ENCODE measurements around the gene CHD3.
A peak's percentile ranks its signal among the peaks of the same experiment; 100 is the strongest.

The CHD3 gene

GRCh38 chr17:7875804-7876370, 12.7 kb upstream of the CHD3 start:
- no peak for DNase-seq

GRCh38 chr17:7878234-7878633, 10.4 kb upstream of the CHD3 start:
- DNase-seq: no peak

- no peak for DNase-seq
These were observed 8.3 kb upstream of the CHD3 start for GRCh38 chr17:7880076-7880868.

- peak; percentile 94 for DNase-seq
These were observed 7.1 kb upstream of the CHD3 start for GRCh38 chr17:7881276-7882054.

- no peak for DNase-seq
These were observed 6.5 kb upstream of the CHD3 start for GRCh38 chr17:7882068-7882467.

GRCh38 chr17:7882629-7883028, 6.0 kb upstream of the CHD3 start:
- DNase-seq: peak; percentile 44

GRCh38 chr17:7883781-7884386, 4.7 kb upstream of the CHD3 start:
- peak; percentile 45 for DNase-seq

- no peak for DNase-seq
These were observed 3.8 kb upstream of the CHD3 start for GRCh38 chr17:7884581-7885366.

GRCh38 chr17:7885367-7886226, 3.0 kb upstream of the CHD3 start:
- no peak for DNase-seq

GRCh38 chr17:7886227-7887037, 2.2 kb upstream of the CHD3 start:
- peak; percentile 56 for DNase-seq

GRCh38 chr17:7887038-7887481, 1.5 kb upstream of the CHD3 start:
- no peak for DNase-seq

- peak; percentile 99 for DNase-seq
These were observed 956 bp upstream of the CHD3 start for GRCh38 chr17:7887482-7888183.

- DNase-seq: peak; percentile 96
These were observed 772 bp downstream of the CHD3 start for GRCh38 chr17:7889166-7889955.

- no peak for DNase-seq
These were observed 4.7 kb downstream of the CHD3 start for GRCh38 chr17:7893187-7893880.

- no peak for DNase-seq
These were observed 5.6 kb downstream of the CHD3 start for GRCh38 chr17:7894226-7894625.

- DNase-seq: no peak
These were observed 6.3 kb downstream of the CHD3 start for GRCh38 chr17:7894866-7895265.

GRCh38 chr17:7897090-7897489, 8.5 kb downstream of the CHD3 start:
- no peak for DNase-seq

GRCh38 chr17:7897773-7898172, 9.2 kb downstream of the CHD3 start:
- peak; percentile 21 for DNase-seq

Data from NCI-H1694 (cell line).